ENCODE results near the gene MT1M. TPM values are rescaled to one million over a fixed set of nuclear protein-coding genes. Genes with fewer than 3 reads are reported as not detected.
A peak's percentile ranks its signal among the peaks of the same experiment; 100 is the strongest.
"Not testable (repeated sequence)": the region's sequence is repeated elsewhere in the genome, so short reads cannot be mapped to it uniquely, and the experiment has no call there.

Gene MT1M
- total RNA-seq, 1 donor from 2014 or later: 18.8 TPM

DNA sequence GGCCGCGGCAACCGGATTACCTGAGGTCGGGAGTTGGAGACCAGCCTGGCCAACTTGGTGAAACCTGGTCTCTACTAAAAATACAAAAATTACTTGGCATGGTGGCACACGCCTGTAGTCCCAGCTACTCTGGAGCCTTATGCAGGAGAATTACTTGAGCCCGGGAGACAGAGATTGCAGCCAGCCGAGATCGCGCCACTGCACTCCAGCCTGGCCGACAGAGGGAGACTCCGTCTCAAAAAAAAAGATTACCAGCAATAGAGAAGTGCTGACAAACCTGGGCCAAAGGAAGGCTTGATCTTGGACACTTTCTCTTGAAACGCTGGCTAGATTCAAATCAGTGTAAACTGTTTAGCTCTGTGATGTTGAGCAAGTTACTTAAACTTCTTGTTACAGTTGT, 41.5 kb downstream of the MT1M start:
- no peak for DNase-seq (ENCODE audit: low spot score)

DNA sequence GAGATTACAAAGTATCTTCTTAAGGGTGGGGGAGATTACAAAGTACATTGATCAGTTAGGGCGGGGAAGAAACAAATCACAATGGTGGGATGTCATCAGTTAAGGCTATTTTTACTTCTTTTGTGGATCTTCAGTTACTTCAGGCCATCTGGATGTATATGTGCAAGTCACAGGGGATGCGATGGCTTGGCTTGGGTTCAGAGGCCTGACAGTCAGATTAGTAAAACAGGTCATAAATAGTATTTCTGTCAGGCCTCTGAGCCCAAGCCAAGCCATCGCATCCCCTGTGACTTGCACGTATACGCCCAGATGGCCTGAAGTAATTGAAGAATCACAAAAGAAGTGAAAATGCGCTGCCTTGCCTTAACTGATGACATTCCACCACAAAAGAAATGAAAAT, 42.1 kb downstream of the MT1M start:
- not testable (repeated sequence) for DNase-seq (ENCODE audit: low spot score)

DNA sequence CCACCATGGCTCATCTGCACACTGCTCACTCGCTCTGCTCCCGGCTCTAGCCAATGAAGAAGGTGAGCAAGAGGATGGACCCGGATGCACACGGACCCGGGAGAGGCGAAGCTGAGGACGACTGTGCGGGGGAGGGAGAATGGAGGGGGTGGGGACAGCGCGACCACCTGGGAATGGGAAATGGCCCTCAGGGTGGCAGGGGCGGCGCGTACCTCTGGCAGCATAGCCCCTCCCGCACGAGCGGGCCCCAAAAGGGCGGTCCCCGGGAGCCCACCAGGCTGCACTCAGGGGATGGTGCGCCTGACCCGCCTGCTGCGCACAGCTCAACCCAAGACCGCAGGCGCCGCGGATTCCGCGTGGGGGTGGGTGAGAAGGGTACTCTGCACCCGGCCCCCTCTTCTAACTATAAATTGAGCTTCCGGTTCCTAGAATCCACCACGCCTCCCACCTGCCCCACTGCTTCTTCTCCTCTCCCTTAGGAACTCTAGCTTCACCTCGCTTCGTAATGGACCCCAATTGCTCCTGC, 43.3 kb downstream of the MT1M start:
- no peak for DNase-seq (ENCODE audit: low spot score)

DNA sequence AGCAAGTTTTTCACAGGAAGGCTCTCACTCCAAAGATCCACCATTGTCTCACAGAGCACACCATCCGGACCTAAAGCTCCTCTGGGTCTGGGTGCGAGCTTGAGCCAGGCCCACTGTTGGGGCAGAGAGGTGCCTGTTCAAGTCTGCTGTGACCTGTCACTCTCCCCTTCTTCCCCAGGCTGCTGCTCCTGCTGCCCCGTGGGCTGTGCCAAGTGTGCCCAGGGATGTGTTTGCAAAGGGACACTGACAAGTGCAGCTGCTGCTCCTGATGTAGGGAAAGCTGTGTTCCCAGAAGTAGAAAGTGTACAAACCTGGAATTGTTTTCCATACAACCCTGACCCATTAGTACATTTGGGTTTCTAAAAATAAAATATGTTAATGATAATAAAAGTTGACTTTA, 45.0 kb downstream of the MT1M start:
- no peak for DNase-seq (ENCODE audit: low spot score)

GRCh38 chr16:56679078-56679730, 46.7 kb downstream of the MT1M start:
- no peak for DNase-seq (ENCODE audit: low spot score)

GRCh38 chr16:56679818-56680217, 47.4 kb downstream of the MT1M start:
- no peak for DNase-seq (ENCODE audit: low spot score)

- DNase-seq (ENCODE audit: low spot score): peak; percentile 93
Measured at GRCh38 chr16:56681939-56682702, 49.7 kb downstream of the MT1M start, which contains the start of gene MT1X. Gene MT1X, plus strand, starts transcription at chr16:56682470. Its CDS starts 71 bp downstream, at chr16:56682541.

GRCh38 chr16:56682703-56683397, 50.4 kb downstream of the MT1M start:
- no peak for DNase-seq (ENCODE audit: low spot score)

Other genes with a start within 250 kb of the MT1M start
- 97.2 TPM for gene AMFR, start 207.1 kb upstream of the MT1M start, total RNA-seq
- gene NUDT21, start 181.3 kb upstream of the MT1M start, total RNA-seq: 128 TPM
- 44.3 TPM for gene OGFOD1, start 181.1 kb upstream of the MT1M start, total RNA-seq
- gene BBS2, start 112.6 kb upstream of the MT1M start, total RNA-seq: 62.6 TPM
- not detected for gene MT4, start 67.6 kb upstream of the MT1M start, total RNA-seq
- gene MT3, start 43.1 kb upstream of the MT1M start, total RNA-seq: 1.5 TPM
- 113 TPM for gene MT2A, start 24.1 kb upstream of the MT1M start, total RNA-seq
- gene MT1E, start 6.9 kb upstream of the MT1M start, total RNA-seq: 98.7 TPM
- gene MT1A, start 6.0 kb downstream of the MT1M start, total RNA-seq: 22.3 TPM
- not detected for gene MT1B, start 19.2 kb downstream of the MT1M start, total RNA-seq
- gene MT1F, start 25.3 kb downstream of the MT1M start, total RNA-seq: 8.7 TPM
- gene MT1G, start 35.4 kb downstream of the MT1M start, total RNA-seq: 2.9 TPM
- gene MT1H, start 37.2 kb downstream of the MT1M start, total RNA-seq: not detected
- gene MT1X, start 49.8 kb downstream of the MT1M start, total RNA-seq: 110 TPM
- gene NUP93, start 97.5 kb downstream of the MT1M start, total RNA-seq: 69.1 TPM
- not detected for gene SLC12A3, start 232.5 kb downstream of the MT1M start, total RNA-seq

All from ureter (tissue), 1 donor.